ENCODE measurements around the gene SEZ6L2.
A peak's percentile ranks its signal among the peaks of the same experiment; 100 is the strongest.
"Not testable (repeated sequence)": the region's sequence is repeated elsewhere in the genome, so short reads cannot be mapped to it uniquely, and the experiment has no call there.

SEZ6L2 gene

GRCh38 chr16:29899516-29900101 lies at the start of gene SEZ6L2:
TSS of gene SEZ6L2 (minus strand) at chr16:29899550. CDS start at chr16:29899019, 531 bp downstream.
- peak; percentile 16 for DNase-seq (ENCODE audit: low read depth)

- no peak for DNase-seq (ENCODE audit: low read depth)
These were observed 48.5 kb upstream of the SEZ6L2 start for GRCh38 chr16:29947897-29948296.

GRCh38 chr16:29943846-29944799 lies 44.8 kb upstream of the SEZ6L2 start:
- no peak for DNase-seq (ENCODE audit: low read depth)

GRCh38 chr16:29940656-29941055 lies 41.3 kb upstream of the SEZ6L2 start:
- DNase-seq (ENCODE audit: low read depth): no peak

- DNase-seq (ENCODE audit: low read depth): not testable (repeated sequence)
These were observed 32.4 kb upstream of the SEZ6L2 start for GRCh38 chr16:29931750-29932149.

GRCh38 chr16:29927070-29927905 lies 27.9 kb upstream of the SEZ6L2 start:
- DNase-seq (ENCODE audit: low read depth): no peak

- no peak for DNase-seq (ENCODE audit: low read depth)
These were observed 27.3 kb upstream of the SEZ6L2 start for GRCh38 chr16:29926711-29927052.

- peak; percentile 96 for DNase-seq (ENCODE audit: low read depth)
These were observed 26.7 kb upstream of the SEZ6L2 start, which contains the start of gene KCTD13 for GRCh38 chr16:29925781-29926710. TSS of gene KCTD13 (minus strand) at chr16:29926226. CDS start at chr16:29926033, 193 bp downstream.

- DNase-seq (ENCODE audit: low read depth): no peak
These were observed 25.9 kb upstream of the SEZ6L2 start for GRCh38 chr16:29925105-29925756.

GRCh38 chr16:29922986-29923501 lies 23.7 kb upstream of the SEZ6L2 start:
- DNase-seq (ENCODE audit: low read depth): no peak

- no peak for DNase-seq (ENCODE audit: low read depth)
These were observed 23.0 kb upstream of the SEZ6L2 start for GRCh38 chr16:29922326-29922725.

- DNase-seq (ENCODE audit: low read depth): no peak
These were observed 21.7 kb upstream of the SEZ6L2 start for GRCh38 chr16:29921034-29921385.

- no peak for DNase-seq (ENCODE audit: low read depth)
These were observed 21.1 kb upstream of the SEZ6L2 start for GRCh38 chr16:29920288-29921033.

- DNase-seq (ENCODE audit: low read depth): no peak
These were observed 17.6 kb upstream of the SEZ6L2 start for GRCh38 chr16:29916979-29917378.

- no peak for DNase-seq (ENCODE audit: low read depth)
These were observed 16.4 kb upstream of the SEZ6L2 start for GRCh38 chr16:29915590-29916247.

- no peak for DNase-seq (ENCODE audit: low read depth)
These were observed 14.2 kb upstream of the SEZ6L2 start for GRCh38 chr16:29913514-29913913.

- DNase-seq (ENCODE audit: low read depth): no peak
These were observed 12.7 kb upstream of the SEZ6L2 start for GRCh38 chr16:29912087-29912486.

GRCh38 chr16:29911676-29912010 lies 12.3 kb upstream of the SEZ6L2 start:
- DNase-seq (ENCODE audit: low read depth): no peak
